Measurements from ENCODE around the gene DLEU7.

DLEU7 gene

DNA sequence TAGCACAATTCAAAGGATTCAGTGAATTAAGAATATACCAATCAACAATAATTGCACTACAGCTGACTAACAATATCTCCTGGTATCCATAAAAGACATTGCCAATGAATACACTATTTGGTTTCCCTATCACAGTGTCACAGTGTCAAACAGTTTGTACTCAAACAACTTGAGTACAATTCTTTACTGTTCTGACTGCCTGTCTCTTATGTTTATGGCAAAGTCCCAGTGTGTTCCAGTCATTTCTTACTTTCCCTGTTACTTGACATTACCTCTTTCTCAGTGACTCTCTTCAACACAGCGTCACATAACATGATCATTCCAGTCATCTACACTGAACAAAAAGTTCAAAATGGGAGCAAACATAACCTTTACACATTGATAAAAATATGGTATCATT is 44.9 kb upstream of the DLEU7 start:
- Histone ChIP-seq H3K4me3 (ENCODE audit: severe bottlenecking) (no peak overlapping the region), H3K36me3 (ENCODE audit: low read depth) (no peaks in the 10 kb centered on the region), H3K27me3 (ENCODE audit: insufficient read depth, poor library complexity, severe bottlenecking) (no peaks in the 10 kb centered on the region), H3K9me3 (ENCODE audit: severe bottlenecking) (no peaks in the 10 kb centered on the region), H3K27ac (ENCODE audit: poor library complexity, severe bottlenecking) (no peak overlapping the region), H3K4me1 (ENCODE audit: insufficient read depth, poor library complexity, severe bottlenecking) (no peaks in the 10 kb centered on the region)
- TF ChIP-seq, protein P1, sequence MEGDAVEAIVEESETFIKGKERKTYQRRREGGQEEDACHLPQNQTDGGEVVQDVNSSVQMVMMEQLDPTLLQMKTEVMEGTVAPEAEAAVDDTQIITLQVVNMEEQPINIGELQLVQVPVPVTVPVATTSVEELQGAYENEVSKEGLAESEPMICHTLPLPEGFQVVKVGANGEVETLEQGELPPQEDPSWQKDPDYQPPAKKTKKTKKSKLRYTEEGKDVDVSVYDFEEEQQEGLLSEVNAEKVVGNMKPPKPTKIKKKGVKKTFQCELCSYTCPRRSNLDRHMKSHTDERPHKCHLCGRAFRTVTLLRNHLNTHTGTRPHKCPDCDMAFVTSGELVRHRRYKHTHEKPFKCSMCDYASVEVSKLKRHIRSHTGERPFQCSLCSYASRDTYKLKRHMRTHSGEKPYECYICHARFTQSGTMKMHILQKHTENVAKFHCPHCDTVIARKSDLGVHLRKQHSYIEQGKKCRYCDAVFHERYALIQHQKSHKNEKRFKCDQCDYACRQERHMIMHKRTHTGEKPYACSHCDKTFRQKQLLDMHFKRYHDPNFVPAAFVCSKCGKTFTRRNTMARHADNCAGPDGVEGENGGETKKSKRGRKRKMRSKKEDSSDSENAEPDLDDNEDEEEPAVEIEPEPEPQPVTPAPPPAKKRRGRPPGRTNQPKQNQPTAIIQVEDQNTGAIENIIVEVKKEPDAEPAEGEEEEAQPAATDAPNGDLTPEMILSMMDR (IDR thresholded peaks at IDR 0.05; ENCODE audit: poor library complexity, severe bottlenecking): no peak
- no peak for DNase-seq (ENCODE audit: low spot score)
- ATAC-seq (ENCODE audit: low read depth): no peak

DNA sequence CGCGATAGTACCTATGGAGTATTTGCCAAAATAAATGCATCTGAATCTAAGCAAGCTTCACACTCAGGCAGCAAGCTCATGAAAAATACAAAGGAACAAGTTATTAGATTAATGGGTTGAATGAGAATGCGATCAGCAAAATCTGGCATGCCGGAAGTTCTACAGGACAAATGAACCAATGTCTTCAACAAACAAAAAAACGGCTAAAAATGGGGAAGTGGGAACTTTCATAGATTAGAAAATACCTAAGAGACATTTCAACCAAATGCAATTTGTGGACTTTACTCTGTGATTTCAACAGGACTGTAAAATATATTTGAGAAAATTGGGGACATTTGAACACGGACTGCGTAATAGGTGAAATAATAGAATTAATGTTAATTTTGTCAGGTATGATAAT is 43.7 kb upstream of the DLEU7 start:
- no peaks in the 10 kb centered on the region for H3K4me1 ChIP-seq (ENCODE audit: insufficient read depth, poor library complexity, severe bottlenecking)
- TF ChIP-seq, protein P1 (IDR thresholded peaks at IDR 0.05; ENCODE audit: poor library complexity, severe bottlenecking): no peak
- no peaks in the 10 kb centered on the region for H3K36me3 ChIP-seq (ENCODE audit: low read depth)
- no peaks in the 10 kb centered on the region for H3K9me3 ChIP-seq (ENCODE audit: severe bottlenecking)
- DNase-seq (ENCODE audit: low spot score) (no peak), ATAC-seq (ENCODE audit: low read depth) (no peak)
- H3K27me3 ChIP-seq (ENCODE audit: insufficient read depth, poor library complexity, severe bottlenecking): no peaks in the 10 kb centered on the region
- no peak overlapping the region for H3K27ac ChIP-seq (ENCODE audit: poor library complexity, severe bottlenecking)
- H3K4me3 ChIP-seq (ENCODE audit: severe bottlenecking): no peak overlapping the region

DNA sequence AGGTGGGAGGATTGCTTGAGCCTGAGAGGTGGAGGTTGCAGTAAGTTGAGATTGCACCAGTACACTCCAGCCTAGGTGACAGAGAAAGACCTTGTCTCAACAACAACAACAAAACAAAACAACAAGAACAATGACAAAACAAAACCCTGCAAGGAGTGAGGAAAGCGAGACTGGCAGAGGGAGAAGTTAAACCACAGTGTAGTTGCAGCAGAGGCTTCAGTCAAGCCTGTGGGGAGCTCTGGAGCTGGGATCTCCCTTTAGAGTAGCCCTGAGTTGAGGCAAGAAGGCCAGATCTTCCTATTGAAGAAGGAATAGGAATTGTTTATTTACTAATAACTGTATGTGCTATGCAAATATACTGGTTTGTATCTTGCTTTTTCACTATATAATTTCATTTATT is 40.8 kb upstream of the DLEU7 start:
- H3K36me3 ChIP-seq (ENCODE audit: low read depth): no peaks in the 10 kb centered on the region
- H3K4me3 ChIP-seq (ENCODE audit: severe bottlenecking): no peak overlapping the region
- TF ChIP-seq, protein P1 (IDR thresholded peaks at IDR 0.05; ENCODE audit: poor library complexity, severe bottlenecking): no peak
- no peak overlapping the region for H3K27ac ChIP-seq (ENCODE audit: poor library complexity, severe bottlenecking)
- no peaks in the 10 kb centered on the region for H3K9me3 ChIP-seq (ENCODE audit: severe bottlenecking)
- ATAC-seq (ENCODE audit: low read depth) (no peak), DNase-seq (ENCODE audit: low spot score) (no peak)
- no peaks in the 10 kb centered on the region for H3K27me3 ChIP-seq (ENCODE audit: insufficient read depth, poor library complexity, severe bottlenecking)
- no peaks in the 10 kb centered on the region for H3K4me1 ChIP-seq (ENCODE audit: insufficient read depth, poor library complexity, severe bottlenecking)

DNA sequence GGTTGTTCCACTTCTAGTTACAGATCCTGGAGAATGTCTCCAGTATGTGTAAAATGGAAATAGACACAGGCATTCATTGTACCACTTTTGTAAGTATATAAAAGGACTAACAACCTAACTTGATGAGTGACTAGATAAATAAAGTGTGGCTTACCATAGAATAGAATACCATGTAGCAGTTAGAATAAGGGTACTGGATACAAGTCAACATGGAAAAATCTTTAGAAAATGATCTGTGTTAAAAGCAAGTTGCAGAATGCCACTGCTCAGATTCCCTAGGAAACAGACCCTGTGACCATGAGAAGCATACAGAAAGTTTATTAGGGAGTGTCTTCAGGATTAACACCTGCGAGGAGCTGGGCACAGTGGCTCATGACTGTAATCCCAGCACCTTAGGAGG is 40.2 kb upstream of the DLEU7 start:
- H3K27me3 ChIP-seq (ENCODE audit: insufficient read depth, poor library complexity, severe bottlenecking): no peaks in the 10 kb centered on the region
- TF ChIP-seq, protein P1 (IDR thresholded peaks at IDR 0.05; ENCODE audit: poor library complexity, severe bottlenecking): no peak
- H3K9me3 ChIP-seq (ENCODE audit: severe bottlenecking): no peaks in the 10 kb centered on the region
- no peaks in the 10 kb centered on the region for H3K36me3 ChIP-seq (ENCODE audit: low read depth)
- no peaks in the 10 kb centered on the region for H3K4me1 ChIP-seq (ENCODE audit: insufficient read depth, poor library complexity, severe bottlenecking)
- H3K4me3 ChIP-seq (ENCODE audit: severe bottlenecking): no peak overlapping the region
- DNase-seq (ENCODE audit: low spot score) (no peak), ATAC-seq (ENCODE audit: low read depth) (no peak)
- H3K27ac ChIP-seq (ENCODE audit: poor library complexity, severe bottlenecking): no peak overlapping the region

DNA sequence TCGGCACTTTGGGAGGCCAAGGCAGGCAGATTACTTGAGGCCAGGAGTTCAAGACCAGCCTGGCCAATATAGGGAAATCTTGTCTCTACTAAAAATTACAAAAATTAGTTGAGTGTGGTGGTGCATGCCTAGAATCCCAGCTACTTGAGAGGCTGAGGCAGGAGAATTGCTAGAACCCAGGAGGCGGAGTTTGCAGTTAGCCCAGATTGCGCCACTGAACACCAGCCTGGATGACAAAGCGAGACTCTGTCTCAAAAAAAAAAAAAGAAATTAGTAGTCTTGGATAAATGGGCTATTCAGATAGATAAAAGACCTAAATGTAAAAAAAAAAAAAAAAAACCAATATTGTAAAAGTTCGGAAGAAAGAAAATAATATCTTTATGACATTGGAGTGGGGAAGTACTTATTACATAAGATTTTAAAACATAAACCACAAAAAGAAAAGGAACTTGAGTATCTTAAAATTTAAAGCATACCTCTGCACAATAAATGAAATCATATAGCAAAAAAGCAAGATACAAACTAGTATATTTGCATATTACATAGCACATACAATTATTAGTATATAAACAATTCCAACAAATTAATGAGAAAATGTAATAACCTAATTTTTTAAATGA is 39.4 kb upstream of the DLEU7 start:
- no peaks in the 10 kb centered on the region for H3K9me3 ChIP-seq (ENCODE audit: severe bottlenecking)
- no peak overlapping the region for H3K27ac ChIP-seq (ENCODE audit: poor library complexity, severe bottlenecking)
- no peak overlapping the region for H3K4me3 ChIP-seq (ENCODE audit: severe bottlenecking)
- TF ChIP-seq, protein P1 (IDR thresholded peaks at IDR 0.05; ENCODE audit: poor library complexity, severe bottlenecking): no peak
- H3K36me3 ChIP-seq (ENCODE audit: low read depth): no peaks in the 10 kb centered on the region
- no peaks in the 10 kb centered on the region for H3K27me3 ChIP-seq (ENCODE audit: insufficient read depth, poor library complexity, severe bottlenecking)
- ATAC-seq (ENCODE audit: low read depth) (no peak), DNase-seq (ENCODE audit: low spot score) (no peak)
- no peaks in the 10 kb centered on the region for H3K4me1 ChIP-seq (ENCODE audit: insufficient read depth, poor library complexity, severe bottlenecking)
